ENCODE measurements around the gene TRIM14. TPM values are rescaled to one million over a fixed set of nuclear protein-coding genes. Genes with fewer than 3 reads are reported as not detected.

Gene TRIM14
- total and polyA plus RNA-seq, 2 of the 13 experiments (the other 11 are each of a cell fraction or from before 2014, with no cell fraction given): 9.2 to 13.0 TPM

- H3K36me3 ChIP-seq (replicated peaks in 1 of 2; ENCODE audit: control insufficient read depth in 1 of 2, insufficient read depth in 2 of 2, low read length in 2 of 2): peaks cover 3 to 40% of the 10 kb centered on the region in 2 experiments; a peak in 4 of 5 replicates
- intact Hi-C loops (cut with micrococcal nuclease; ENCODE audit: unreplicated experiment): no loop called here
- 89% methylated on average over 2 of the region's 2 CpGs for WGBS (ENCODE audit: low lambda C conversion rate)
- ChIA-PET POLR2A (interaction anchor here (1.1 kb wide), 1 partner anchor 10 kb away, joined by 5 read pairs; no protein-coding TSS in a partner anchor), CTCF (ENCODE audit: low intra/inter-chr PET ratio, low total read pairs) (no interaction called here)
- no peak for TF ChIP-seq KLF9 (CRISPR knock-in tag; IDR thresholded peaks at IDR 0.05; ENCODE audit: low read depth)
- no peaks in the 10 kb centered on the region for H3K79me2 ChIP-seq (ENCODE audit: insufficient read depth, low read length)
- FAIRE-seq: no peak
- H3K9ac ChIP-seq (ENCODE audit: insufficient read depth, low read depth, low read length): no peak overlapping the region
- no peak for ATAC-seq
- no peak overlapping the region for H3K27ac ChIP-seq (ENCODE audit: extremely low read length, insufficient read depth, low read length)
- H3K4me1 ChIP-seq (ENCODE audit: insufficient read depth, low read length): no peaks in the 10 kb centered on the region
- no peaks in the 10 kb centered on the region for H4K20me1 ChIP-seq (ENCODE audit: insufficient read depth, low read length)
- H3K9me3 ChIP-seq (ENCODE audit: low read length): no peaks in the 10 kb centered on the region
- no peaks in the 10 kb centered on the region for H3K27me3 ChIP-seq (ENCODE audit: control insufficient read depth in 1 of 2, insufficient read depth in 2 of 2, low read length in 2 of 2)
- H2AFZ ChIP-seq (ENCODE audit: low read length): no peak overlapping the region
- DNase-seq (ENCODE audit: low spot score): no peak
- in situ Hi-C loops (cut with HindIII; ENCODE audit: extremely low pct_ligation_motif_present, low pct_unique_long_range_greater_than_20kb): no loop called here
- H3K4me3 ChIP-seq (replicated peaks in 1 of 3; ENCODE audit: insufficient read depth in 1 of 3, low read depth in 2 of 3, low read length in 3 of 3): no peak overlapping the region
- no TSS peak for BruUV-seq (replicated peaks)
- H3K4me2 ChIP-seq (ENCODE audit: low read depth, low read length): no peak overlapping the region
These were observed 11.1 kb downstream of the TRIM14 start for GRCh38 chr9:98107926-98108325.

GRCh38 chr9:98105006-98105405 lies 14.0 kb downstream of the TRIM14 start:
- Histone ChIP-seq H3K4me2 (ENCODE audit: low read depth, low read length) (no peak overlapping the region), H3K4me3 (replicated peaks in 1 of 3; ENCODE audit: insufficient read depth in 1 of 3, low read depth in 2 of 3, low read length in 3 of 3) (no peak overlapping the region), H3K79me2 (ENCODE audit: insufficient read depth, low read length) (no peaks in the 10 kb centered on the region), H3K27me3 (ENCODE audit: control insufficient read depth in 1 of 2, insufficient read depth in 2 of 2, low read length in 2 of 2) (no peaks in the 10 kb centered on the region), H3K4me1 (ENCODE audit: insufficient read depth, low read length) (no peaks in the 10 kb centered on the region), H3K9me3 (ENCODE audit: low read length) (no peaks in the 10 kb centered on the region), H4K20me1 (ENCODE audit: insufficient read depth, low read length) (no peaks in the 10 kb centered on the region), H3K36me3 (replicated peaks in 1 of 2; ENCODE audit: control insufficient read depth in 1 of 2, insufficient read depth in 2 of 2, low read length in 2 of 2) (peaks cover 3 to 35% of the 10 kb centered on the region in 2 experiments; a peak in 4 of 5 replicates), H2AFZ (ENCODE audit: low read length) (no peak overlapping the region), H3K27ac (ENCODE audit: extremely low read length, insufficient read depth, low read length) (no peak overlapping the region), H3K9ac (ENCODE audit: insufficient read depth, low read depth, low read length) (no peak overlapping the region)
- 91% methylated on average over 7 of the region's 7 CpGs for WGBS (ENCODE audit: low lambda C conversion rate)
- POLR2A ChIA-PET: no interaction called here
- in situ Hi-C loops (cut with HindIII; ENCODE audit: extremely low pct_ligation_motif_present, low pct_unique_long_range_greater_than_20kb) (no loop called here), intact Hi-C loops (cut with micrococcal nuclease; ENCODE audit: unreplicated experiment) (no loop called here)
- DNase-seq (ENCODE audit: low spot score) (no peak), ATAC-seq (no peak), FAIRE-seq (no peak)
- CTCF ChIA-PET (ENCODE audit: low intra/inter-chr PET ratio, low total read pairs): no interaction called here
- BruUV-seq (replicated peaks): no TSS peak
- TF ChIP-seq AKNA (CRISPR knock-in tag; IDR thresholded peaks at IDR 0.05; ENCODE audit: borderline replicate concordance): no peak
- no peak for TF ChIP-seq ZNF430 (CRISPR knock-in tag; IDR thresholded peaks at IDR 0.05)
- no peak for TF ChIP-seq ZNF318 (CRISPR knock-in tag; IDR thresholded peaks at IDR 0.05)
- no peak for TF ChIP-seq ARID2 (CRISPR knock-in tag; IDR thresholded peaks at IDR 0.05; ENCODE audit: borderline replicate concordance)

All from HepG2 (cell line).